ENCODE measurements around the gene CERS6.
"Not testable (repeated sequence)": the region's sequence is repeated elsewhere in the genome, so short reads cannot be mapped to it uniquely, and the experiment has no call there.

CERS6 gene, protein sequence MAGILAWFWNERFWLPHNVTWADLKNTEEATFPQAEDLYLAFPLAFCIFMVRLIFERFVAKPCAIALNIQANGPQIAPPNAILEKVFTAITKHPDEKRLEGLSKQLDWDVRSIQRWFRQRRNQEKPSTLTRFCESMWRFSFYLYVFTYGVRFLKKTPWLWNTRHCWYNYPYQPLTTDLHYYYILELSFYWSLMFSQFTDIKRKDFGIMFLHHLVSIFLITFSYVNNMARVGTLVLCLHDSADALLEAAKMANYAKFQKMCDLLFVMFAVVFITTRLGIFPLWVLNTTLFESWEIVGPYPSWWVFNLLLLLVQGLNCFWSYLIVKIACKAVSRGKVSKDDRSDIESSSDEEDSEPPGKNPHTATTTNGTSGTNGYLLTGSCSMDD

DNA sequence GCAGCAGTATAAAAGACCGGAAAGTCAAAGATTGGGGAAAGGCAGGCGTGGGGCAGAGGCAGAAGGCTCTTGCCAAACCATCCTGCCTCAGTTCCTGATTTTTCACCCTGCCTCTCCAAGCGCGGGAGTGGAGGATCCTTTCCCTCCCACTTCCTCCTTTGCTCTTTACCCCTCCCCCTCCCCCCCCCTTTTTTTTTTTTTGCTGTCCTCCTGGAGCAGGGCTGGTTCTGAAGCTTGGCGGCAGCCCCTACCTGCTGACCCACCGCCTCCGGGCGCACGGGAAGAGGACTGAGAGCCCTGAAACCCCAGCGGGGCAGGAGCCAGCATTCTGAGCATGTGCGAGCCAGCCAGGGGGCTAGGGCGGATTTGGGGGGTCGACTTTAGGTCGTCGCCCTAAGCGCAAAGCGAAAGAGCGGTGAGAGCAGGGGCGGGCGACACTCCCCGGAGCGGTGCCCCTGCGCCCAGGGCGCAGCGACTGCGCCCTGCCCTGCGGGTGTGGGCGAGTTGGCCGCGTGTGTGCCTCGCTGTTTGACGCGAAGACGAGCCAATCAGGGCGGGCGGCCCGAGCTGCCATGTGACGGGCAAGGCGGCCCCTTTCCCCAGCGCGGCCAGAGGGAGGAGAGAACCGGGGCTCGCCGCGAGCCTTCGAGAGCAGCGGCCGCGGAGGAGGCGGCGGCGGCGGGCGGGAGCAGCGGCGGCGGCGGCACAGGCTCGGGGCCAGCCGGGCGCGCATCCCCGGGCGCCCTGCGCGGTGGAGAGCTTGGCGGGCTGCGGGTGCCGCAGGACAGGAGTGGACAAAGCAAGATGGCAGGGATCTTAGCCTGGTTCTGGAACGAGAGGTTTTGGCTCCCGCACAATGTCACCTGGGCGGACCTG, at the start of gene CERS6:
TSS of gene CERS6 (plus strand) at position 628 of the 876 bp plus-strand sequence. CDS start at position 805, 177 bp downstream.
- Histone ChIP-seq H3K27me3 (no peaks in the 10 kb centered on the region), H3K36me3 (no peaks in the 10 kb centered on the region), H3K4me3 (peak within 1 kb of the TSS; percentile 94), H3K9me3 (peaks cover 12% of the 10 kb centered on the region; the same call in 1 of the 2 replicates), H3K4me2 (peak within 1 kb of the TSS; percentile 85), H3K27ac (peak within 1 kb of the TSS; percentile 89), H4K20me1 (peaks cover 33% of the 10 kb centered on the region), H3K9ac (peak within 1 kb of the TSS; percentile 86), H3K4me1 (peaks cover 24% of the 10 kb centered on the region)
- no peak for TF ChIP-seq Cebpa-rat (IDR thresholded peaks at IDR 0.05)

DNA sequence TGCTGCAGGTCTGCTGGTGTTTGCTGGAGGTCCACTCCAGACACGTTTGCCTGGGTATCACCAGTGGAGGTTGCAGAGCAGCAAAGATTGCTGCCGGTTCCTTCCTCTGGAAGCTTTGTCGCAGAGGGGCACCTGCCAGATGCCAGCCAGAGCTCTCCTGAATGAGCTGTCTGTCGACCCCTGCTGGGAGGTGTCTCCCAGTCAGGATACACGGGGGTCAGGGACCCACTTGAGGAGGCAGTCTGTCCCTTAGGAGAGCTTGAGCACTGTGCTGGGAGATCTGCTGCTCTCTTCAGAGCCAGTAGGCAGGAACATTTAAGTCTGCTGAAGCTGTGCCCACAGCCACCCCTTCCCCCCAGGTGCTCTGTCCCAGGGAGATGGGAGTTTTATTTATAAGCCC, 43.8 kb upstream of the CERS6 start:
- H4K20me1 ChIP-seq, H3K4me1 ChIP-seq, H3K4me3 ChIP-seq, H3K27me3 ChIP-seq, H3K4me2 ChIP-seq, H3K36me3 ChIP-seq, H3K9ac ChIP-seq, H3K27ac ChIP-seq: not testable (repeated sequence)
- peaks cover 46% of the 10 kb centered on the region for H3K9me3 ChIP-seq

DNA sequence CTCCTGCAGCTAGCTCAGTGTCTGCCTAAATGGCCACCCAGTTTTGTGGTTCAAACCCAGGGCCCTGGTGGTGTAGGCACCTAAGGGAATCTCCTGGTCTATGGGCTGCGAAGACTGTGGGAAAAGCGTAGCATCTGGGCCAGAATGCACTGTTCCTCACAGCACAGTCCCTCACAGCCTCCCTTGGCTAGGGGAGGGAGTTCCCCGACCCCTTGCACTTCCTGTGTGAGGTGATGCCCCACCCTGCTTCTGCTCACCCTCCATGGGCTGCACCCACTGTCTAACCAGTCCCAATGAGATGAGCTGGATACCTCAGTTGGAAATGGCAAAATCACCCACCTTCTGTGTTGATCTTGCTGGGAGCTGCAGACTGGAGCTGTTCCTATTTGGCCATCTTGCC, 43.0 kb upstream of the CERS6 start:
- H3K9ac ChIP-seq, H3K4me3 ChIP-seq, H3K4me2 ChIP-seq, H3K27me3 ChIP-seq, H4K20me1 ChIP-seq, H3K4me1 ChIP-seq, H3K36me3 ChIP-seq, H3K27ac ChIP-seq: not testable (repeated sequence)
- peaks cover 39% of the 10 kb centered on the region for H3K9me3 ChIP-seq

DNA sequence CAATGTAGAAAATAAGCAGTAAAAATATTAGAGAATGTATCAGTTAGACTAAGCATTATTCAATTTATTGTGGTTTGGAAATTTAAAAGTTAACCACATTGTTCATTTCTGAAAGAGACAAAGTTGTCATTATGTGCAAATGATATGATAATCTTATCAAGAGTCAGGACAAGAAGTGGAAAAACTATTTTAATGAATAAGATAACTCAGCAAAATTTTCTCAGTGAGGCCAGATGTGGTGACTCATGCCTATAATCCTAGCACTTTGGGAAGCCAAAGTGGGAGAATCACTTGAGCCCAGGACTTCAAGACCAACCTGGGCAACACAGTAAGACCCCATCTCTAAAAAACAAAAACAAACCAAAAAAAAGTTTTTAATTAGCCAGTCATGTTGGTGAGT, 39.5 kb upstream of the CERS6 start:
- Histone ChIP-seq H3K4me3 (no peak overlapping the region), H3K9ac (no peak overlapping the region), H3K36me3 (no peaks in the 10 kb centered on the region), H3K27ac (no peak overlapping the region), H3K27me3 (no peaks in the 10 kb centered on the region), H3K4me2 (no peak overlapping the region), H3K4me1 (no peaks in the 10 kb centered on the region), H4K20me1 (no peaks in the 10 kb centered on the region), H3K9me3 (peaks cover 39% of the 10 kb centered on the region)
- TF ChIP-seq Cebpa-rat (IDR thresholded peaks at IDR 0.05) = no peak

DNA sequence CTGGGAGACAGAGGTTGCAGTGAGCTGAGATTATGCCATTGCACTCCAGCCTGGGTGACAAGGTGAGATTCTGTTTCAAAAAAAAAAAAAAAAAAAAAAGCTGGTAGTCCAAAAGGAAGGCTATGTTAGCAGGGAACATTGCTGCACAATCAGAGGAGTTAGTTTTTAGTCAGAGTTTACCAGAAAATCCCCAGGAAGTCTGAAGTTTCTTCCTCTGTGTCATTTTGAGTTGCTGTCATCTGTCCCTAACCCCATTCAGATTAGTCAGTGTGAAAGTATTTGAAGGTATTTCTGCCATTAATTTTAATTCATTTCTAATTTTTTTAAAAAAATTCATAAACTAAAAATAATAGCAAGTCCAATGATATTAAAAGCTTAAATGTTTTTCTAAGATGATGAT, 33.5 kb upstream of the CERS6 start:
- H3K4me3 ChIP-seq = no peak overlapping the region
- no peak overlapping the region for H3K4me2 ChIP-seq
- H3K9me3 ChIP-seq = no peaks in the 10 kb centered on the region
- H3K9ac ChIP-seq = no peak overlapping the region
- H3K36me3 ChIP-seq = no peaks in the 10 kb centered on the region
- H3K27me3 ChIP-seq = no peaks in the 10 kb centered on the region
- TF ChIP-seq Cebpa-rat (IDR thresholded peaks at IDR 0.05) = no peak
- H3K4me1 ChIP-seq = peaks cover 8% of the 10 kb centered on the region; the same call in 1 of the 2 replicates
- H4K20me1 ChIP-seq = no peaks in the 10 kb centered on the region
- H3K27ac ChIP-seq = no peak overlapping the region

DNA sequence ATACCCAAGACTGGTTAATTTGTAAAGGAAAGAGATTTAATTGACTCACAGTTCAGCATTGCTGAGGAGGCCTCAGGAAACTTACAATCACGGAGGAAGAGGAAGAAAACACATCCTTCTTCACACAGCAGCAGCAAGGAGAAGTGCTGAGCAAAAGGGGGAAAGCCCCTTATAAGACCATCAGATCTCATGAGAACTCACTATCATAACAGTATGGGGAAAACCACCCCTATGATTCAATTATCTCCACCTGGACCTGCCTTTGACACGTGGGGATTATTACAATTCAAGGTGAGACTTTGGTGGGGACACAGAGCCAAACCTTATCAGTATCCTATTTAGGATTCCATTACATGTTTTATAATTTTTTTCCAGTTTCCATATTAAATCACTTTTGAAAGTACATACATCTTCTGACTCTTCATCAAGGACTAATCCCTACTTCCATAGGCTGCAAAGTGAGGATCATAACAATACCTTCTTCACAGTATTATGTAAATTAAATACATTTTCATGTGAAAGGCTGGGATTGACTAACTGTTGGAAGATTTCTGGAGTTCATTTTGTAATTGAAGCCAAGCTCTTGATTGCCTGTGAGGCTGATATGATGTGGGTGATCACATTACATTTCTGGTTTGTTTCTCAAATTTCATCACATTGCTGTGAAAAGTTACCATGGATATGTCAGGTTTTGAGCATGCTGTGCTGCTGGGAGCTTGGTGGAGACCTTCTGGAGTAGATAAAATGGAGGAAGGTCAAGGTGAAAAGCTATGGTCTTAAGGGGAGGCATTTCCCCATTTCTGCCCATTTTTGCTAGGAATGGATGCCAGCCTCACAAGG, 31.7 kb upstream of the CERS6 start:
- no peak overlapping the region for H3K4me3 ChIP-seq
- H3K4me2 ChIP-seq = peak overlapping the region; percentile 12; the same call in 1 of the 2 replicates
- no peak overlapping the region for H3K9ac ChIP-seq
- H3K36me3 ChIP-seq = no peaks in the 10 kb centered on the region
- no peaks in the 10 kb centered on the region for H3K27me3 ChIP-seq
- no peak for TF ChIP-seq Cebpa-rat (IDR thresholded peaks at IDR 0.05)
- no peaks in the 10 kb centered on the region for H4K20me1 ChIP-seq
- no peak overlapping the region for H3K27ac ChIP-seq
- no peaks in the 10 kb centered on the region for H3K9me3 ChIP-seq
- peaks cover 8% of the 10 kb centered on the region; the same call in 1 of the 2 replicates for H3K4me1 ChIP-seq

DNA sequence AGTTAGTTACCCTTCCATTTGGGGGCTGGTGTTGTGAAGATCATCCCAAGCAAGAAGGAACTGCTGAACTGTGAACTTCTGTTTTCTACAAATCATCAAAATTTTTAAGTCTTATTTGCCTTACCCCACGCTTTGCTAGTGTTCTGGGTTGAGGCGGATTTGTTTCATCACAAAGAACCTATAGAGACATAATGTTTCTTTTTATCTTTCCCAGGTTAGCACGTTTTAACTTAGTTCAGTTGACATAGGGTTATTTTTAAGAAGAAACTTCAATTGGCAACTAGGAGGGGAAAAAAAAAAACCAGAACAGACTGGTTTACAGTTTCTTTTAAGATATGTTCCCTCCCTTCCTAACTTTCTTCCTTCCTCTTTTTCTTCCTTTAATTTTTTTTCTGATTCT, 31.1 kb upstream of the CERS6 start:
- H3K4me1 ChIP-seq = peaks cover 8% of the 10 kb centered on the region; the same call in 1 of the 2 replicates
- H3K27ac ChIP-seq = no peak overlapping the region
- H3K4me2 ChIP-seq = peak overlapping the region; percentile 12; the same call in 1 of the 2 replicates
- H3K9me3 ChIP-seq = no peaks in the 10 kb centered on the region
- no peaks in the 10 kb centered on the region for H3K36me3 ChIP-seq
- H4K20me1 ChIP-seq = no peaks in the 10 kb centered on the region
- no peak overlapping the region for H3K9ac ChIP-seq
- no peaks in the 10 kb centered on the region for H3K27me3 ChIP-seq
- no peak overlapping the region for H3K4me3 ChIP-seq
- no peak for TF ChIP-seq Cebpa-rat (IDR thresholded peaks at IDR 0.05)

DNA sequence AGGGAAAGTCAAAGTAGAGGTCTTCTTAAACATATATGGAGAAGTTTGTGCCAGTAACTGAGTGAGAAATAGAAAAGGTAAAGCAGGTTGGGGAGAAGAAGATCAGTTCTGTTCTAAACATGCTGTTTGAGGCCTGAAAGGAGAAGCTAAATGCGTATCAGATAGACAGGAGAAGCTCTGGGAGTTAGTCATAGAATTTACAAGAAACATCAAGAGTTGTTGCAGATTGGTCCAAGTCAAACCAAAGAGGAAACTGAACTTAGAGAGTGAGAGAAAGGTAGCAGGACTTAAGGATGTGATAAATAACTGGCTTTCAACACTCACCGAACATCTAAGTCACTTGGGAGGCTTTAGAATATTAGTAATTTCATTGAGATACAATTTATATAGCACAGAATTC, 29.2 kb upstream of the CERS6 start:
- H3K27ac ChIP-seq = no peak overlapping the region
- no peak overlapping the region for H3K9ac ChIP-seq
- TF ChIP-seq Cebpa-rat (IDR thresholded peaks at IDR 0.05) = no peak
- H3K9me3 ChIP-seq = no peaks in the 10 kb centered on the region
- H3K36me3 ChIP-seq = no peaks in the 10 kb centered on the region
- no peaks in the 10 kb centered on the region for H3K27me3 ChIP-seq
- no peaks in the 10 kb centered on the region for H4K20me1 ChIP-seq
- no peak overlapping the region for H3K4me2 ChIP-seq
- no peak overlapping the region for H3K4me3 ChIP-seq
- H3K4me1 ChIP-seq = peaks cover 8% of the 10 kb centered on the region; the same call in 1 of the 2 replicates

DNA sequence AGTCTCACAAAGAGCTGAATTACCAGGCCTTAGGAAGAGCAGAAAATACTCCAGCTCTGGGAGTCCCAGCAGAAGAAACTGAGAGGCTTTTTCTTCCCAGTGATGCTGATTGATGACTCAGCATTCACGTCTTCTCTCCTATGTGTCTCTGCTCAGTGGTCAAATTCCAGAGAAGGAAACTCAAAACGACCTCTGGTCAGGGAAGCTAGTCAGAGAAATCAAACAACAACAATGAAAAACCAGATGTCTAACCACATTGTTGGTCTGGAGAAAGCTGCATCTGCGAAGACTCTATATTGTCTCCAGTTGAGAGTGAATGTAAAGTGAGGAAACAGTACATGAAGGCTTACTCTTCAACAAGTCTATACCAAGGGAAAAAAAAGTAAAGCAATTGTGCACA, 28.6 kb upstream of the CERS6 start:
- TF ChIP-seq Cebpa-rat (IDR thresholded peaks at IDR 0.05) = no peak
- H3K36me3 ChIP-seq = no peaks in the 10 kb centered on the region
- H4K20me1 ChIP-seq = no peaks in the 10 kb centered on the region
- no peak overlapping the region for H3K27ac ChIP-seq
- H3K4me3 ChIP-seq = no peak overlapping the region
- peaks cover 8% of the 10 kb centered on the region; the same call in 1 of the 2 replicates for H3K4me1 ChIP-seq
- H3K4me2 ChIP-seq = no peak overlapping the region
- no peak overlapping the region for H3K9ac ChIP-seq
- no peaks in the 10 kb centered on the region for H3K27me3 ChIP-seq
- H3K9me3 ChIP-seq = no peaks in the 10 kb centered on the region
